GM23248 (cell line): Measurements from ENCODE around the gene ACSL4. TPM values are rescaled to one million over a fixed set of nuclear protein-coding genes. Genes with fewer than 3 reads are reported as not detected.

ENCODE experiments used
- DNase-seq: peaks from one replicate; pipeline ENCODE4 v3.0.0-alpha.2; 2015
- H2AFZ ChIP-seq: fragments of 200-600 bp; sonication (generic); 2 replicates; pipeline ENCODE4 v1.6.1; 2016; ENCODE audit warnings: antibody characterized with exemption
- H3F3A ChIP-seq: fragments of 200-600 bp; sonication (generic); 2 replicates; pipeline ENCODE4 v1.6.1; 2016; ENCODE audit warnings: mild to moderate bottlenecking, antibody characterized with exemption, mixed run types; ENCODE audit not compliant: insufficient read depth
- H3K27ac ChIP-seq: fragments of 200-600 bp; sonication (generic); 2 replicates; pipeline ENCODE4 v1.5.1; 2016; ENCODE audit warnings: mild to moderate bottlenecking
- H3K27me3 ChIP-seq: fragments of 200-600 bp; sonication (generic); replicated peaks from 2 replicates; pipeline ENCODE4 v1.6.1; 2016; ENCODE audit warnings: mild to moderate bottlenecking; ENCODE audit not compliant: insufficient read depth
- H3K36me3 ChIP-seq: fragments of 200-600 bp; sonication (generic); 2 replicates; pipeline ENCODE4 v1.6.1; 2016; ENCODE audit warnings: low read depth, mild to moderate bottlenecking
- H3K4me1 ChIP-seq: fragments of 200-600 bp; sonication (generic); 2 replicates; pipeline ENCODE4 v1.6.1; 2016; ENCODE audit warnings: mild to moderate bottlenecking; ENCODE audit not compliant: insufficient read depth
- H3K4me2 ChIP-seq: fragments of 200-600 bp; sonication (generic); one replicate; pipeline ENCODE4 v1.6.1; 2016; ENCODE audit warnings: mild to moderate bottlenecking; ENCODE audit not compliant: unreplicated experiment
- H3K4me3 ChIP-seq: fragments of 200-600 bp; sonication (generic); 2 replicates; pipeline ENCODE4 v1.5.1; 2016; ENCODE audit warnings: mild to moderate bottlenecking
- H3K79me2 ChIP-seq: fragments of 200-600 bp; sonication (generic); 2 replicates; pipeline ENCODE4 v1.6.1; 2016; ENCODE audit warnings: mild to moderate bottlenecking; ENCODE audit not compliant: insufficient read depth
- H3K9ac ChIP-seq: fragments of 200-600 bp; sonication (generic); 2 replicates; pipeline ENCODE4 v1.6.1; 2016; ENCODE audit warnings: mild to moderate bottlenecking
- H3K9me2 ChIP-seq: fragments of 200-600 bp; sonication (generic); 2 replicates; pipeline ENCODE4 v1.6.1; 2016; ENCODE audit warnings: mixed run types, mild to moderate bottlenecking, moderate library complexity; ENCODE audit not compliant: insufficient read depth
- H3K9me3 ChIP-seq: fragments of 200-600 bp; sonication (generic); one replicate; pipeline ENCODE4 v1.6.1; 2017; ENCODE audit warnings: low read depth
- H4K20me1 ChIP-seq: fragments of 200-600 bp; sonication (generic); 2 replicates; pipeline ENCODE4 v1.6.0; 2016; ENCODE audit not compliant: insufficient read depth
- EZH2 ChIP-seq: fragments of 200-600 bp; sonication (generic); IDR thresholded peaks from 2 replicates; pipeline ENCODE4 v1.6.1; 2018; ENCODE audit warnings: antibody characterized with exemption, mild to moderate bottlenecking; ENCODE audit not compliant: insufficient read depth, poor library complexity, severe bottlenecking
- EZH2phosphoT487 ChIP-seq: fragments of 200-600 bp; sonication (generic); IDR thresholded peaks from 2 replicates; pipeline ENCODE4 v1.6.1; 2018; ENCODE audit warnings: antibody characterized with exemption, moderate library complexity, mild to moderate bottlenecking, low read depth; ENCODE audit not compliant: insufficient read depth
- WGBS, 2 experiments: methylation state at CpG; one replicate each; pipeline ENCODE4 v1.1.6; 2015 to 2017; ENCODE audit warnings: low lambda C conversion rate in 2 of 2, low coverage in 1 of 2; ENCODE audit errors: missing lambda C conversion rate in 2 of 2; 5-methylcytosine and 5-hydroxymethylcytosine counted together
- in situ Hi-C: fragments of 300-500 bp; cut with MboI; formaldehyde crosslinking; loops from 2 replicates; pipeline ENCODE4 v1.15.0; 2020
- polyA plus RNA-seq: library from polyadenylated mRNA; unstranded; fragments of >200 nt; fragmentation: Nextera tagmentation; extraction: Ambion mirVana; gene quantifications from 2 replicates; pipeline ENCODE4 v1.2.1, GENCODE V29; 2016
- total RNA-seq: library from RNA; depleted of rRNA; stranded (reverse); fragments of >200 nt; shearing (Covaris generic); gene quantifications from 2 replicates; pipeline ENCODE4 v1.2.3, GENCODE V29; 2014

The ACSL4 gene
- total and polyA plus RNA-seq, 2 experiments from 2014 or later: 33.2 to 81.7 TPM

DNA sequence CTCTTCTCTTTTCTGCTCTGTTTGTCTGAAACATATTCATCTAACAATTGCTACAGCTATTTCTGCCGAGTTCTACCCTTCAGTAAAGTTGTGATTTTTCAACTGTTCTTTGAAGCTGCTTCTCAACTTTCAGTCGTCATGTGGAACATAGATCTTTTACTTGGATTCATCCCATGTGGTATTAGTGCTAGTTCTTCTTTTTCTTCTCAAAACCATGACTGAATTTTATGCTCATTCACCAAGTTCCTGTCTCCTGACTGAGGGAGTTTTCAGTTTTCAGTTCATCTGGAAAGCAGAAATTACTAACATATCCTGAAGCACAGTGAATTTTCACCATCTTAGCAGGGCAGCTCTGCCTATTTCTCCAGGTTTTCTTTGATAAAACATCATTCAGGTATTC lies 12.1 kb downstream of the ACSL4 start:
- Histone ChIP-seq H3K9me2 (no peaks in the 10 kb centered on the region), H3F3A (0 out of 2 replicates have a peak, but pooled peaks cover 12% of the 10 kb centered on the region), H3K9ac (no peak overlapping the region), H3K4me1 (peaks cover 13% of the 10 kb centered on the region), H3K4me3 (no peak overlapping the region), H3K27me3 (no peaks in the 10 kb centered on the region), H3K9me3 (no peaks in the 10 kb centered on the region), H3K79me2 (peaks cover 100% of the 10 kb centered on the region), H4K20me1 (no peaks in the 10 kb centered on the region), H2AFZ (no peak overlapping the region), H3K27ac (no peak overlapping the region), H3K36me3 (no peaks in the 10 kb centered on the region), H3K4me2 (no peak overlapping the region)
- DNase-seq: no peak
- in situ Hi-C loops: loop anchor here (25.0 kb wide), 1 partner anchor 691 kb away; no protein-coding TSS in a partner anchor
- TF ChIP-seq EZH2phosphoT487 (no peak), EZH2 (no peak)
- 8 to 14% methylated on average over 2 of the region's 2 CpGs for WGBS, 2 experiments

DNA sequence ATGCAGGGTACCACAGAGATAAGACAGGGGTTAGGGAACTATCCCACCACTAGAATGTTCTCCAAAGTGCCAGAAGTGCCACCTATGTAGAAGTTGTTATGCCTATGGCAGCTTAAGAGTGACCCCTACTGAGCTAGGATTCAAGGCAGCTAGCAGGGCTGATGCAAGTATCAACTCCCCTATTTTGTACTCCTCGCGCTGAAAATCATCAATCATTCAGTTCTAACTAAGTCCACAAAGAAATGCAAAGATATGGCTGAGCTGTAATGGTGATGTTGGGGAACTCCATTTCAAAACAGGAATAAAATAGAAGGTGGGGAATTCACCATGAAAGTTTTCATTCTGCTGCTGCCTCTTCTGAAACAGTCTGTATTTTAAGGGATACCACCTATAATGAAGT lies 13.8 kb downstream of the ACSL4 start:
- WGBS, 2 experiments: 91 to 97% methylated on average over 2 of the region's 2 CpGs

DNA sequence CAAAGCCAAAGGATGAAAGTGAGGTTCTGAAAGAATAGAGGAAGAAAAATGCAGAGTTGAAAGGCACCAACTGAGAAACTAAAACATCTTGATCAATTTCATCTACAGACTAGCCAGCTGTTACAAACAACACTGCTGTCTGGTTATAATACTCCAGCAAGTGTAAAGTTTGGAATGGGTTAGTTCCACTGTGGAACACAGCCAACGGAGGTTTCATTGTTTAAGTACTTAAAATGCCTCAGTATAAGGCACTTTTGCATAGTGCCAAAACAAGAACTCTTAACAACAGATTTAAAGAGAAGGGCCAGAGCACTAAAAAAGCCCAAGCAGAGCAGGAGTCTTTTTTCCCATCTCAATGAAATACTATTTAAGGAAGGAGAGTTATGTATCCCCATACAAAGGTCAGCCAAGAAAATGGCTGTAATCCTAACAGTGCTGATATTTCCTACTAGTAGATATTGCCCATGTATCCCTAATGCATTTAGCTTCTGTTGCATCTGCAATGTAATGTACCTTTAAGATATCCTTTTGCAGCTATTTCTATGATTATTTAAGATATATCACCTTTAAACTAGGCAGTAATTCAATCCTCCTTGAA lies 16.5 kb downstream of the ACSL4 start:
- Histone ChIP-seq H3K4me2 (no peak overlapping the region), H3K27ac (no peak overlapping the region), H3K4me1 (peaks cover 29% of the 10 kb centered on the region), H3K27me3 (no peaks in the 10 kb centered on the region), H2AFZ (no peak overlapping the region), H3K79me2 (peaks cover 100% of the 10 kb centered on the region), H3K9ac (no peak overlapping the region), H3K9me3 (no peaks in the 10 kb centered on the region), H3K36me3 (no peaks in the 10 kb centered on the region), H3K4me3 (no peak overlapping the region), H4K20me1 (no peaks in the 10 kb centered on the region), H3F3A (peaks cover 24% of the 10 kb centered on the region; the same call in 1 of the 2 replicates), H3K9me2 (no peaks in the 10 kb centered on the region)
- DNase-seq: peak; percentile 16
- TF ChIP-seq EZH2phosphoT487 (no peak), EZH2 (no peak)
- WGBS, 2 experiments: 0 to 6% methylated on average over 1 of the region's 1 CpG
- in situ Hi-C loops: loop anchor here (10.0 to 25.0 kb wide), 2 partner anchors 138 to 696 kb away; no protein-coding TSS in a partner anchor

More for the DNA sequence above, 13.8 kb downstream of the ACSL4 start:
- H2AFZ ChIP-seq: no peak overlapping the region
- in situ Hi-C loops: loop anchor here (10.0 to 25.0 kb wide), 2 partner anchors 136 to 693 kb away; no protein-coding TSS in a partner anchor
- peaks cover 100% of the 10 kb centered on the region for H3K79me2 ChIP-seq
- no peaks in the 10 kb centered on the region for H3K27me3 ChIP-seq
- no peaks in the 10 kb centered on the region for H4K20me1 ChIP-seq
- no peaks in the 10 kb centered on the region for H3K9me2 ChIP-seq
- no peak overlapping the region for H3K4me3 ChIP-seq
- 0 out of 2 replicates have a peak, but pooled peaks cover 20% of the 10 kb centered on the region for H3F3A ChIP-seq
- no peak overlapping the region for H3K4me2 ChIP-seq
- no peak for DNase-seq
- H3K27ac ChIP-seq: no peak overlapping the region
- no peaks in the 10 kb centered on the region for H3K9me3 ChIP-seq
- H3K9ac ChIP-seq: no peak overlapping the region
- TF ChIP-seq EZH2phosphoT487: no peak
- TF ChIP-seq EZH2: no peak
- H3K4me1 ChIP-seq: peaks cover 22% of the 10 kb centered on the region
- no peaks in the 10 kb centered on the region for H3K36me3 ChIP-seq

DNA sequence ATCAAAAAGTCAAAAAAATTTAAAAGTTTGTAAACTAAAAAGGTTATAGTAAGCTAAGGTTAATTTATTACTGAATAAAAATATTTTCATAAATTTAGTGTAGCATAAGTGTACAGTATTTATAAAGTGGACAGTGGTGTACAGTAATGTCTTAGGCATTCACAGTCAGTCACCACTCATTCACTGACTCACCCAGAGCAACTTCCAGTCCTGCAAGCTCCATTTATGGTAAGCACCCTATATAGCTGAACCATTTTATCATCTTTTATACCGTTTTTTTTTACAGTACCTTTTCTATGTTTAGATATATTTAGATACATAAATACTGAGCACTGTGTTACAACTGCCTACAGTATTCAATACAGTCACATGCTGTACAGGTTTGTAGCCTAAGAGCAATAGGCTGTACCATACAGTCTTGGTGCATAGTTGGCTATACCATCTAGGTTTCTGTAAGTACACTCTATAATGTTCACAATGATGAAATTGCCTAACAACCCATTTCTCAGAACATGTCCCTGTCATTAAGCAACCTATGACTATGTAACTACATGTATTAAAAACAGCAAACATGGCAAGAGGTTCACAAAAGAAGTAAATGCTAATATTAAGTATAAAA lies 18.6 kb downstream of the ACSL4 start:
- Histone ChIP-seq H3K4me3 (peak overlapping the region; percentile 32), H2AFZ (no peak overlapping the region), H3K9ac (no peak overlapping the region), H3K27ac (peak overlapping the region; percentile 49), H3K36me3 (no peaks in the 10 kb centered on the region), H3K9me2 (no peaks in the 10 kb centered on the region), H3K9me3 (no peaks in the 10 kb centered on the region), H3K4me2 (peak overlapping the region; percentile 79), H3K79me2 (peaks cover 100% of the 10 kb centered on the region), H3F3A (peaks cover 24% of the 10 kb centered on the region; the same call in 1 of the 2 replicates), H4K20me1 (no peaks in the 10 kb centered on the region), H3K27me3 (no peaks in the 10 kb centered on the region), H3K4me1 (peaks cover 39% of the 10 kb centered on the region)
- peak; percentile 65 for DNase-seq
- 0% methylated on average over 1 of the region's 1 CpG for WGBS, 2 experiments
- TF ChIP-seq EZH2phosphoT487: no peak
- TF ChIP-seq EZH2: no peak
- in situ Hi-C loops: loop anchor here (10.0 to 25.0 kb wide), 2 partner anchors 140 to 698 kb away; no protein-coding TSS in a partner anchor
